ENCODE results near the gene MBD2. TPM values are rescaled to one million over a fixed set of nuclear protein-coding genes. Genes with fewer than 3 reads are reported as not detected.
"Not testable (repeated sequence)": the region's sequence is repeated elsewhere in the genome, so short reads cannot be mapped to it uniquely, and the experiment has no call there.

The MBD2 gene
- total RNA-seq: 23.8 TPM

GRCh38 chr18:54224379-54225014 lies at the start of gene MBD2:
Gene MBD2, minus strand, starts transcription at chr18:54224669. Its CDS starts 110 bp downstream, at chr18:54224559.
- DNase-seq: peak; percentile 95

GRCh38 chr18:54269893-54270844 lies 45.7 kb upstream of the MBD2 start:
- peak; percentile 55 for DNase-seq

GRCh38 chr18:54268751-54269150 lies 44.3 kb upstream of the MBD2 start:
- no peak for DNase-seq

- no peak for DNase-seq
Measured at GRCh38 chr18:54267701-54268100, 43.2 kb upstream of the MBD2 start.

GRCh38 chr18:54263904-54264336 lies 39.5 kb upstream of the MBD2 start:
- DNase-seq: no peak

- DNase-seq: no peak
Measured at GRCh38 chr18:54261894-54262293, 37.4 kb upstream of the MBD2 start.

- DNase-seq: no peak
Measured at GRCh38 chr18:54260396-54261072, 36.1 kb upstream of the MBD2 start.

- DNase-seq: not testable (repeated sequence)
Measured at GRCh38 chr18:54257818-54258217, 33.3 kb upstream of the MBD2 start.

GRCh38 chr18:54257015-54257414 lies 32.5 kb upstream of the MBD2 start:
- DNase-seq: no peak

- DNase-seq: no peak
Measured at GRCh38 chr18:54255141-54255540, 30.7 kb upstream of the MBD2 start.

- no peak for DNase-seq
Measured at GRCh38 chr18:54254265-54254758, 29.8 kb upstream of the MBD2 start.

GRCh38 chr18:54251606-54252390 lies 27.3 kb upstream of the MBD2 start:
- no peak for DNase-seq

- no peak for DNase-seq
Measured at GRCh38 chr18:54250846-54251261, 26.4 kb upstream of the MBD2 start.

GRCh38 chr18:54247511-54248175 lies 23.2 kb upstream of the MBD2 start:
- no peak for DNase-seq

GRCh38 chr18:54242327-54242726 lies 17.9 kb upstream of the MBD2 start:
- no peak for DNase-seq

GRCh38 chr18:54241483-54241882 lies 17.0 kb upstream of the MBD2 start:
- DNase-seq: no peak

GRCh38 chr18:54240629-54241107 lies 16.2 kb upstream of the MBD2 start:
- no peak for DNase-seq

GRCh38 chr18:54239601-54240000 lies 15.1 kb upstream of the MBD2 start:
- no peak for DNase-seq

GRCh38 chr18:54239091-54239490 lies 14.6 kb upstream of the MBD2 start:
- DNase-seq: no peak

- no peak for DNase-seq
Measured at GRCh38 chr18:54238173-54238936, 13.9 kb upstream of the MBD2 start.
